AG04450 (cell line): ENCODE results near the gene GCH1. TPM values are rescaled to one million over a fixed set of nuclear protein-coding genes. Genes with fewer than 3 reads are reported as not detected.

Experiments
- CTCF ChIA-PET: fragments of 300-600, 350-600 bp; formaldehyde crosslinking; extraction: SDS; loops from one replicate; lab custom pipeline; 2022; ENCODE audit warnings: antibody characterized with exemption, inconsistent platforms; lab: Charles Lee
- POLR2A ChIA-PET: fragments of 350-600 bp; formaldehyde crosslinking; extraction: SDS; loops from one replicate; lab custom pipeline; 2021; ENCODE audit warnings: antibody characterized with exemption, inconsistent platforms; lab: Yijun Ruan, JAX
- DNase-seq: peaks from one replicate; pipeline ENCODE4 v3.0.0-alpha.2; 2011; ENCODE audit warnings: low read depth, low spot score
- H3K27ac ChIP-seq: one replicate; pipeline ENCODE4 v1.5.1; 2012; ENCODE audit warnings: low read depth, low read length, control low read depth
- H3K27me3 ChIP-seq: one replicate; pipeline ENCODE4 v1.6.0; 2012; ENCODE audit warnings: low read length; ENCODE audit not compliant: control insufficient read depth, insufficient read depth
- H3K4me3 ChIP-seq: 2 replicates; pipeline ENCODE4 v1.5.1; 2011; ENCODE audit warnings: mild to moderate bottlenecking, low read depth, low read length, control low read depth
- H3K9me3 ChIP-seq: 2 replicates; pipeline ENCODE4 v1.5.1; 2012; ENCODE audit warnings: low read length; ENCODE audit not compliant: control insufficient read depth, insufficient read depth
- CTCF ChIP-seq: IDR thresholded peaks from 2 replicates; pipeline ENCODE4 v1.5.1; 2011; ENCODE audit warnings: low read depth, low read length, control low read depth, inconsistent platforms
- polyA plus RNA-seq: library from polyadenylated mRNA; depleted of rRNA; stranded (reverse); fragments of >200 nt; gene quantifications from 2 replicates; pipeline ENCODE4 v1.2.3, GENCODE V29; 2011

GCH1 gene
- polyA plus RNA-seq, 1 experiment = 0.88 TPM

GRCh38 chr14:54893151-54893760 is 9.4 kb downstream of the GCH1 start:
- POLR2A ChIA-PET = no interaction called here
- no peaks in the 10 kb centered on the region for H3K27me3 ChIP-seq
- CTCF ChIA-PET = interaction anchor here (0.8 to 2.5 kb wide), 3 partner anchors 11 to 330 kb away, joined by 3 to 9 read pairs (median 3); no protein-coding TSS in a partner anchor
- H3K4me3 ChIP-seq = no peak overlapping the region
- TF ChIP-seq CTCF = peak; percentile 80
- no peak overlapping the region for H3K27ac ChIP-seq
- peak; percentile 36 for DNase-seq
- H3K9me3 ChIP-seq = no peaks in the 10 kb centered on the region

- no peak for TF ChIP-seq CTCF
- Histone ChIP-seq H3K9me3 (no peaks in the 10 kb centered on the region), H3K4me3 (no peak overlapping the region), H3K27me3 (no peaks in the 10 kb centered on the region), H3K27ac (no peak overlapping the region)
- CTCF ChIA-PET = interaction anchor here (1.0 kb wide), 1 partner anchor 10 kb away, joined by 6 read pairs; no protein-coding TSS in a partner anchor
- POLR2A ChIA-PET = no interaction called here
- DNase-seq = no peak
Measured at GRCh38 chr14:54891471-54892245, 11.0 kb downstream of the GCH1 start.

- DNase-seq = no peak
- ChIA-PET CTCF (no interaction called here), POLR2A (no interaction called here)
- Histone ChIP-seq H3K9me3 (no peaks in the 10 kb centered on the region), H3K27me3 (no peaks in the 10 kb centered on the region), H3K4me3 (no peak overlapping the region), H3K27ac (no peak overlapping the region)
- no peak for TF ChIP-seq CTCF
Measured at GRCh38 chr14:54890788-54891187, 11.8 kb downstream of the GCH1 start.

- H3K9me3 ChIP-seq = no peaks in the 10 kb centered on the region
- ChIA-PET CTCF (interaction anchor here (1.6 kb wide), 1 partner anchor 271 kb away, joined by 4 read pairs; no protein-coding TSS in a partner anchor), POLR2A (no interaction called here)
- H3K4me3 ChIP-seq = no peak overlapping the region
- no peak for TF ChIP-seq CTCF
- H3K27ac ChIP-seq = no peak overlapping the region
- no peak for DNase-seq
- H3K27me3 ChIP-seq = no peaks in the 10 kb centered on the region
Measured at GRCh38 chr14:54889919-54890318, 12.7 kb downstream of the GCH1 start.

GRCh38 chr14:54882521-54882920 is 20.1 kb downstream of the GCH1 start:
- no peak overlapping the region for H3K4me3 ChIP-seq
- DNase-seq = no peak
- H3K27ac ChIP-seq = no peak overlapping the region
- POLR2A ChIA-PET = no interaction called here
- peaks cover 3% of the 10 kb centered on the region for H3K27me3 ChIP-seq
- no peak for TF ChIP-seq CTCF
- no peaks in the 10 kb centered on the region for H3K9me3 ChIP-seq
- CTCF ChIA-PET = interaction anchor here (0.9 to 1.0 kb wide), 2 partner anchors 10 to 51 kb away, joined by 3 read pairs; no protein-coding TSS in a partner anchor
